Hematopoietic multipotent progenitor cell treated with erythropoietin and hydrocortisone succinate and interleukin-3 and kit ligand, for 6 days (in vitro differentiated cells): ENCODE measurements around the gene CTXN1.

Experiments used
- DNase-seq: peaks from one replicate; pipeline ENCODE4 v3.0.0-alpha.2; 2015

Gene CTXN1

GRCh38 chr19:7912697-7913564 is 13.0 kb downstream of the CTXN1 start:
- no peak for DNase-seq

GRCh38 chr19:7912144-7912696 is 13.7 kb downstream of the CTXN1 start:
- no peak for DNase-seq

GRCh38 chr19:7911508-7912143 is 14.3 kb downstream of the CTXN1 start:
- no peak for DNase-seq

- DNase-seq = no peak
Measured at GRCh38 chr19:7910321-7911161, 15.4 kb downstream of the CTXN1 start.

- DNase-seq = no peak
Measured at GRCh38 chr19:7909471-7910067, 16.4 kb downstream of the CTXN1 start.

- DNase-seq = no peak
Measured at GRCh38 chr19:7908742-7909461, 17.0 kb downstream of the CTXN1 start.

GRCh38 chr19:7908078-7908699 is 17.7 kb downstream of the CTXN1 start:
- DNase-seq = peak; percentile 27

- DNase-seq = no peak
Measured at GRCh38 chr19:7907544-7907943, 18.4 kb downstream of the CTXN1 start.

GRCh38 chr19:7907122-7907521 is 18.8 kb downstream of the CTXN1 start:
- no peak for DNase-seq

- no peak for DNase-seq
Measured at GRCh38 chr19:7905859-7906258, 20.1 kb downstream of the CTXN1 start.

GRCh38 chr19:7905268-7905667 is 20.7 kb downstream of the CTXN1 start:
- DNase-seq = no peak

GRCh38 chr19:7904074-7905020 is 21.6 kb downstream of the CTXN1 start:
- DNase-seq = peak; percentile 60

GRCh38 chr19:7903244-7904073 is 22.5 kb downstream of the CTXN1 start, which contains the start of gene MAP2K7:
TSS of gene MAP2K7 (plus strand) at chr19:7903877. CDS start at chr19:7903945, 68 bp downstream.
- peak; percentile 100 for DNase-seq

- DNase-seq = peak; percentile 26
Measured at GRCh38 chr19:7902796-7903243, 23.1 kb downstream of the CTXN1 start.

GRCh38 chr19:7901337-7901736 is 24.6 kb downstream of the CTXN1 start:
- DNase-seq = no peak

- no peak for DNase-seq
Measured at GRCh38 chr19:7900931-7901330, 25.0 kb downstream of the CTXN1 start.

GRCh38 chr19:7900401-7900870 is 25.5 kb downstream of the CTXN1 start:
- no peak for DNase-seq

GRCh38 chr19:7899751-7900378 is 26.1 kb downstream of the CTXN1 start:
- no peak for DNase-seq
